Measurements from ENCODE around the gene PTGFRN. TPM values are rescaled to one million over a fixed set of nuclear protein-coding genes. Genes with fewer than 3 reads are reported as not detected.

PTGFRN gene
- total and polyA plus RNA-seq, 2 of the 13 experiments (the other 11 are each of a cell fraction or from before 2014, with no cell fraction given): 3.3 to 11.3 TPM

- intact Hi-C loops (cut with micrococcal nuclease; ENCODE audit: unreplicated experiment) (no loop called here), in situ Hi-C loops (cut with HindIII; ENCODE audit: extremely low pct_ligation_motif_present, low pct_unique_long_range_greater_than_20kb) (no loop called here)
- Histone ChIP-seq H3K36me3 (replicated peaks in 1 of 2; ENCODE audit: control insufficient read depth in 1 of 2, insufficient read depth in 2 of 2, low read length in 2 of 2) (no peaks in the 10 kb centered on the region), H3K9me3 (ENCODE audit: low read length) (no peaks in the 10 kb centered on the region), H3K27me3 (ENCODE audit: control insufficient read depth in 1 of 2, insufficient read depth in 2 of 2, low read length in 2 of 2) (0 out of 5 replicates have a peak, but pooled peaks cover 0 to 1% of the 10 kb centered on the region in 2 experiments), H3K79me2 (ENCODE audit: insufficient read depth, low read length) (no peaks in the 10 kb centered on the region), H3K9ac (ENCODE audit: insufficient read depth, low read depth, low read length) (no peak overlapping the region), H3K4me2 (ENCODE audit: low read depth, low read length) (no peak overlapping the region), H3K4me1 (ENCODE audit: insufficient read depth, low read length) (no peaks in the 10 kb centered on the region), H3K4me3 (replicated peaks in 1 of 3; ENCODE audit: insufficient read depth in 1 of 3, low read depth in 2 of 3, low read length in 3 of 3) (no peak overlapping the region), H3K27ac (ENCODE audit: extremely low read length, insufficient read depth, low read length) (no peak overlapping the region), H4K20me1 (ENCODE audit: insufficient read depth, low read length) (no peaks in the 10 kb centered on the region), H2AFZ (ENCODE audit: low read length) (no peak overlapping the region)
- ChIA-PET CTCF (ENCODE audit: low intra/inter-chr PET ratio, low total read pairs) (no interaction called here), POLR2A (no interaction called here)
- no peak for DNase-seq (ENCODE audit: low spot score)
- BruUV-seq (replicated peaks): no TSS peak
- TF ChIP-seq MTF1 (CRISPR knock-in tag; IDR thresholded peaks at IDR 0.05) (no peak), POLR2A (IDR thresholded peaks at IDR 0.05; ENCODE audit: insufficient read depth in 1 of 2, low read depth in 2 of 2, low read length in 2 of 2) (no peak), ZNF143 (CRISPR knock-in tag; IDR thresholded peaks at IDR 0.05) (no peak), SETDB1 (CRISPR knock-in tag; IDR thresholded peaks at IDR 0.05; ENCODE audit: borderline replicate concordance) (no peak), MTA1 (CRISPR knock-in tag; IDR thresholded peaks at IDR 0.05; ENCODE audit: borderline replicate concordance) (no peak), ZFX (CRISPR knock-in tag; IDR thresholded peaks at IDR 0.05; ENCODE audit: low read depth) (no peak), HOMEZ (CRISPR knock-in tag; IDR thresholded peaks at IDR 0.05; ENCODE audit: low read depth) (no peak), MED1 (CRISPR knock-in tag; IDR thresholded peaks at IDR 0.05) (no peak), IRF2 (CRISPR knock-in tag; IDR thresholded peaks at IDR 0.05) (no peak), CTCF (CRISPR knock-in tag; IDR thresholded peaks at IDR 0.05) (no peak), ZNF782 (CRISPR knock-in tag; IDR thresholded peaks at IDR 0.05; ENCODE audit: borderline replicate concordance) (no peak), ZNF557 (CRISPR knock-in tag; IDR thresholded peaks at IDR 0.05) (no peak), MXD3 (CRISPR knock-in tag; IDR thresholded peaks at IDR 0.05) (no peak), FOXK1 (CRISPR knock-in tag; IDR thresholded peaks at IDR 0.05; ENCODE audit: borderline replicate concordance, low read depth) (no peak), ZNF644 (CRISPR knock-in tag; IDR thresholded peaks at IDR 0.05; ENCODE audit: low read depth) (no peak)
- ATAC-seq: no peak
- 2% methylated on average over 3 of the region's 3 CpGs for WGBS (ENCODE audit: low lambda C conversion rate)
- no peak for FAIRE-seq
Measured at GRCh38 chr1:116868385-116868784, 41.3 kb upstream of the PTGFRN start.

All from HepG2 (cell line).